Neural progenitor cell (in vitro differentiated cells): ENCODE results near the gene MANBA.

Experiments
- CTCF ChIP-seq: fragments of 200-600 bp; sonication (generic); IDR thresholded peaks from 2 replicates; pipeline ENCODE4 v1.5.1; 2017; ENCODE audit warnings: antibody characterized with exemption, mild to moderate bottlenecking
- EZH2phosphoT487 ChIP-seq: fragments of 200-600 bp; sonication (generic); IDR thresholded peaks from 2 replicates; pipeline ENCODE4 v1.6.1; 2017; ENCODE audit warnings: antibody characterized with exemption

- TF ChIP-seq CTCF, result no peak
- no peak for TF ChIP-seq EZH2phosphoT487
These were observed 43.2 kb downstream of the MANBA start for GRCh38 chr4:102717448-102718092.
